GM12878 (cell line): ENCODE data around the gene PCNX4. TPM values are rescaled to one million over a fixed set of nuclear protein-coding genes. Genes with fewer than 3 reads are reported as not detected.

Experiments used
- ATAC-seq: fragments of 200-7000 bp; cut with Tn5 transposase; 3 replicates; pipeline ENCODE4 v1.9.1; 2020; ENCODE audit warnings: mild to moderate bottlenecking, moderate library complexity
- BruUV-seq: library from RNA; stranded (reverse); fragments of 400-500 nt; replicated peaks from 2 replicates; lab custom pipeline; 2021; lab: Mats Ljungman, UMichigan
- CTCF ChIA-PET: fragments of 300-600 bp; sonication (Branson Sonifier 250); formaldehyde crosslinking; extraction: SDS; loops from one replicate; lab custom pipeline; 2021; ENCODE audit warnings: inconsistent platforms; lab: Yijun Ruan, JAX
- POLR2A ChIA-PET: fragments of 350-600 bp; formaldehyde crosslinking; extraction: SDS; loops from one replicate; lab custom pipeline; 2021; ENCODE audit warnings: inconsistent platforms; lab: Charles Lee
- RAD21 ChIA-PET: fragments of 300-600 bp; sonication (Branson Sonifier 250); formaldehyde crosslinking; loops from one replicate; lab custom pipeline; 2023; ENCODE audit warnings: antibody characterized with exemption; ENCODE audit not compliant: unreplicated experiment; lab: Charles Lee
- SMC1A ChIA-PET: fragments of 300-600 bp; sonication (Branson Sonifier 250); formaldehyde crosslinking; loops from one replicate; lab custom pipeline; 2023; ENCODE audit not compliant: unreplicated experiment, uncharacterized antibody; lab: Charles Lee
- DNase-seq: peaks from one replicate; pipeline ENCODE4 v3.0.0-alpha.2; 2011; ENCODE audit warnings: low read depth, low spot score
- FAIRE-seq: peaks from 3 replicates; lab custom pipeline; 2011; peaks lifted over from hg19 to GRCh38; lab: Jason Lieb, UNC
- H2AFZ ChIP-seq: 2 replicates; pipeline ENCODE4 v1.6.0; 2011; ENCODE audit warnings: low read depth, low read length, control low read depth; ENCODE audit not compliant: control insufficient read depth
- H3K27ac ChIP-seq: 2 replicates; pipeline ENCODE4 v1.5.1; 2011; ENCODE audit warnings: control low read depth; ENCODE audit not compliant: control insufficient read depth, insufficient read depth
- H3K27me3 ChIP-seq, 2 experiments: replicated peaks in 1 of 2; 2 replicates each; pipeline versions ENCODE4 v1.6.0 to v1.6.1; 2011; ENCODE audit warnings: low read length in 1 of 2; ENCODE audit not compliant: control insufficient read depth in 2 of 2, insufficient read depth in 2 of 2
- H3K36me3 ChIP-seq, 2 experiments: 2 replicates each; pipeline ENCODE4 v1.5.1; 2011; ENCODE audit warnings: low read length in 1 of 2; ENCODE audit not compliant: control insufficient read depth in 2 of 2, insufficient read depth in 2 of 2
- H3K4me1 ChIP-seq: 2 replicates; pipeline ENCODE4 v1.6.1; 2011; ENCODE audit warnings: mild to moderate bottlenecking, low read length, moderate library complexity, mixed read lengths; ENCODE audit not compliant: control insufficient read depth, insufficient read depth
- H3K4me2 ChIP-seq: 2 replicates; pipeline ENCODE4 v1.6.0; 2011; ENCODE audit warnings: control low read depth; ENCODE audit not compliant: control insufficient read depth, insufficient read depth
- H3K4me3 ChIP-seq: fragments of 200-600 bp; sonication (generic); 2 replicates; pipeline ENCODE4 v1.5.1; 2016
- H3K79me2 ChIP-seq: 2 replicates; pipeline ENCODE4 v1.6.0; 2011; ENCODE audit warnings: low read length; ENCODE audit not compliant: control insufficient read depth, insufficient read depth
- H3K9ac ChIP-seq: 2 replicates; pipeline ENCODE4 v1.8.0; 2011; ENCODE audit warnings: low read length, control low read depth, mixed read lengths; ENCODE audit not compliant: control insufficient read depth, insufficient read depth
- H3K9me3 ChIP-seq: replicated peaks from 3 replicates; pipeline ENCODE4 v1.5.1; 2011; ENCODE audit warnings: mild to moderate bottlenecking, low read length; ENCODE audit not compliant: control insufficient read depth, insufficient read depth
- H4K20me1 ChIP-seq: 2 replicates; pipeline ENCODE4 v1.6.0; 2011; ENCODE audit not compliant: control insufficient read depth, insufficient read depth
- BHLHE40 ChIP-seq, 2 experiments: fragments of 450-650 bp in 1 of 2; IDR thresholded peaks; 2 replicates each; pipeline ENCODE4 v1.6.1; 2011 to 2017; ENCODE audit warnings: low read depth in 2 of 2, borderline replicate concordance in 1 of 2, improper control_type of control experiment in 1 of 2, low read length in 1 of 2, mild to moderate bottlenecking in 1 of 2
- CREB1 ChIP-seq: IDR thresholded peaks from 2 replicates; pipeline ENCODE4 v1.6.1; 2012; ENCODE audit warnings: low read depth, mild to moderate bottlenecking, inconsistent platforms
- CREM ChIP-seq: IDR thresholded peaks from 2 replicates; pipeline ENCODE4 v1.6.1; 2014; ENCODE audit warnings: antibody characterized with exemption, low read depth
- E2F4 ChIP-seq: IDR thresholded peaks from 2 replicates; pipeline ENCODE4 v1.6.1; 2012; ENCODE audit warnings: low read depth, low read length, improper control_type of control experiment
- EP300 ChIP-seq, 2 experiments: fragments of 150-350 bp in 1 of 2; IDR thresholded peaks; 2 replicates each; pipeline ENCODE4 v1.6.1; 2011 to 2012; ENCODE audit warnings: low read depth in 2 of 2, low read length in 2 of 2, borderline replicate concordance in 1 of 2, improper control_type of control experiment in 1 of 2, inconsistent platforms in 1 of 2; ENCODE audit not compliant: control insufficient read depth in 1 of 2
- IKZF2 ChIP-seq, 2 experiments: fragments of 450-650 bp; IDR thresholded peaks; 2 replicates each; pipeline ENCODE4 v1.6.1; 2017; ENCODE audit warnings: mild to moderate bottlenecking in 2 of 2, moderate library complexity in 2 of 2
- JUNB ChIP-seq: IDR thresholded peaks from 2 replicates; pipeline ENCODE4 v1.6.1; 2016; ENCODE audit warnings: antibody characterized with exemption, mild to moderate bottlenecking
- MEF2B ChIP-seq: fragments of 450-650 bp; IDR thresholded peaks from 2 replicates; pipeline ENCODE4 v1.6.1; 2018; ENCODE audit warnings: mild to moderate bottlenecking, moderate library complexity; ENCODE audit not compliant: partially characterized antibody, poor library complexity, severe bottlenecking
- MTA2 ChIP-seq: fragments of 450-650 bp; IDR thresholded peaks from 2 replicates; pipeline ENCODE4 v1.6.1; 2016; ENCODE audit warnings: low read depth, mild to moderate bottlenecking, moderate library complexity
- RAD21 ChIP-seq: IDR thresholded peaks from 2 replicates; pipeline ENCODE4 v1.6.1; 2011; ENCODE audit warnings: mild to moderate bottlenecking, low read depth, low read length, moderate library complexity; ENCODE audit not compliant: insufficient read depth
- SPI1 ChIP-seq: IDR thresholded peaks from 2 replicates; pipeline ENCODE4 v1.6.1; 2011; ENCODE audit warnings: low read depth, mild to moderate bottlenecking, low read length, moderate library complexity, borderline replicate concordance; ENCODE audit not compliant: insufficient read depth
- TARDBP ChIP-seq: IDR thresholded peaks from 2 replicates; pipeline ENCODE4 v1.6.1; 2016; ENCODE audit warnings: borderline replicate concordance
- WGBS: methylation state at CpG from one replicate; pipeline ENCODE4 v1.1.6; 2016; ENCODE audit warnings: low lambda C conversion rate; ENCODE audit not compliant: insufficient replicate concordance, insufficient coverage; ENCODE audit errors: missing lambda C conversion rate; 5-methylcytosine and 5-hydroxymethylcytosine counted together
- in situ Hi-C: fragments of 300-500 bp; cut with MboI; formaldehyde crosslinking; loops from 9 replicates; pipeline ENCODE4 v1.14.3; 2018; ENCODE audit warnings: mixed read lengths
- intact Hi-C: fragments of 100-400 bp; cut with micrococcal nuclease; formaldehyde crosslinking; loops from one replicate; pipeline ENCODE4 v1.14.2; 2022; ENCODE audit not compliant: unreplicated experiment
- polyA plus RNA-seq, 11 experiments: library from polyadenylated mRNA; depleted of rRNA in 4 of 11; unstranded in 6 of 11; stranded (reverse) in 5 of 11; fragments of >200 nt; fragmentation: Nextera tagmentation in 4 of 11; fragmentation: Illumina TruSeq in 1 of 11; extraction: Ambion mirVana in 4 of 11; extraction: Trizol in 1 of 11; gene quantifications; 1 replicate in 1 of 11; 2 replicates in 10 of 11; pipeline versions ENCODE4 v1.2.1 to v1.2.3, GENCODE V29; 2011 to 2016; ENCODE audit warnings: inconsistent platforms in 2 of 11, missing spikeins in 2 of 11, low read depth in 1 of 11
- total RNA-seq, 4 experiments: library from RNA; depleted of rRNA in 3 of 4; stranded (reverse); fragments of >200 nt in 3 of 4; fragmentation: Illumina TruSeq in 1 of 4; extraction: Trizol in 1 of 4; gene quantifications; 2 replicates each; pipeline versions ENCODE4 v1.2.1 to v1.2.3, GENCODE V29; 2013 to 2021

Gene PCNX4
- total and polyA plus RNA-seq, 10 of the 15 experiments (the other 5 are each of a cell fraction or from before 2014, with no cell fraction given) = 13.8 to 56.6 (median 39.4) TPM

GRCh38 chr14:60183138-60183537, 91.4 kb downstream of the PCNX4 start:
- TF ChIP-seq TARDBP (no peak), IKZF2 (IDR thresholded peaks at IDR 0.05) (peak in 1 of 2 experiments; percentile 27; a peak in 1 of 4 replicates), SPI1 (peak; percentile 76; the same call in 1 of the 2 replicates)
- in situ Hi-C loops = loop anchor here (5.0 kb wide), 1 partner anchor 216 kb away; no protein-coding TSS in a partner anchor
- no peak for FAIRE-seq
- H3K27ac ChIP-seq = peak overlapping the region; percentile 72; the same call in 1 of the 2 replicates
- 13% methylated on average over 3 of the region's 3 CpGs for WGBS
- ATAC-seq = peak; percentile 58
- intact Hi-C loops = loop anchor here (2.0 to 5.0 kb wide), 2 partner anchors 90 to 466 kb away; no protein-coding TSS in a partner anchor
- no peaks in the 10 kb centered on the region for H3K27me3 ChIP-seq
- POLR2A ChIA-PET = interaction anchor here (0.6 to 4.6 kb wide), 11 partner anchors 11 to 219 kb away, joined by 3 to 22 read pairs (median 3); partner anchors contain the start of genes DHRS7 and PPM1A
- H3K36me3 ChIP-seq = no peaks in the 10 kb centered on the region
- no TSS peak for BruUV-seq
- peak overlapping the region; percentile 83 for H3K4me2 ChIP-seq
- no peak overlapping the region; the same call in 1 of the 2 replicates for H3K9ac ChIP-seq
- SMC1A ChIA-PET = interaction anchor here (0.8 to 12.2 kb wide), 34 partner anchors 8 to 1058 kb away, joined by 3 to 199 read pairs (median 5); partner anchors contain the start of gene DHRS7
- H4K20me1 ChIP-seq = no peaks in the 10 kb centered on the region
- no peak overlapping the region for H3K4me3 ChIP-seq
- no peak for DNase-seq
- CTCF ChIA-PET = interaction anchor here (0.6 to 12.5 kb wide), 35 partner anchors 8 to 814 kb away, joined by 3 to 231 read pairs (median 7); partner anchors contain the start of genes DHRS7, PCNX4 and PPM1A
- H3K9me3 ChIP-seq = no peaks in the 10 kb centered on the region; the same call in none of the 3 replicates
- RAD21 ChIA-PET = interaction anchor here (1.0 to 11.0 kb wide), 35 partner anchors 11 to 699 kb away, joined by 3 to 153 read pairs (median 11); partner anchors contain the start of genes DHRS7, JKAMP, L3HYPDH and PCNX4
- H2AFZ ChIP-seq = peak overlapping the region; percentile 95
- peaks cover 11% of the 10 kb centered on the region for H3K4me1 ChIP-seq
- no peaks in the 10 kb centered on the region for H3K79me2 ChIP-seq

GRCh38 chr14:60183741-60184140, 92.0 kb downstream of the PCNX4 start:
- ChIA-PET SMC1A (interaction anchor here (0.7 to 12.2 kb wide), 43 partner anchors 8 to 1059 kb away, joined by 3 to 199 read pairs (median 5); partner anchors contain the start of genes DHRS7, PCNX4 and PPM1A), RAD21 (interaction anchor here (0.6 to 11.0 kb wide), 41 partner anchors 12 to 700 kb away, joined by 3 to 153 read pairs (median 7); partner anchors contain the start of genes DHRS7, JKAMP, L3HYPDH and PCNX4), CTCF (interaction anchor here (0.6 to 12.5 kb wide), 57 partner anchors 9 to 1055 kb away, joined by 3 to 231 read pairs (median 5); partner anchors contain the start of genes DHRS7, PCNX4 and PPM1A), POLR2A (interaction anchor here (0.6 to 4.6 kb wide), 11 partner anchors 16 to 220 kb away, joined by 3 to 22 read pairs (median 4); partner anchors contain the start of genes DHRS7 and PPM1A)
- Histone ChIP-seq H3K9ac (peak overlapping the region; percentile 66), H3K36me3 (no peaks in the 10 kb centered on the region), H3K4me2 (peak overlapping the region; percentile 83), H3K27ac (peak overlapping the region; percentile 72), H4K20me1 (no peaks in the 10 kb centered on the region), H3K79me2 (no peaks in the 10 kb centered on the region), H3K4me1 (peaks cover 11% of the 10 kb centered on the region), H2AFZ (peak overlapping the region; percentile 95), H3K9me3 (no peaks in the 10 kb centered on the region; the same call in 1 of the 3 replicates), H3K4me3 (peak overlapping the region; percentile 43; the same call in 1 of the 2 replicates), H3K27me3 (no peaks in the 10 kb centered on the region)
- intact Hi-C loops (loop anchor here (1.0 to 5.0 kb wide), 5 partner anchors 91 to 551 kb away; no protein-coding TSS in a partner anchor), in situ Hi-C loops (loop anchor here (5.0 kb wide), 1 partner anchor 216 kb away; no protein-coding TSS in a partner anchor)
- no peak for DNase-seq
- FAIRE-seq = peak; percentile 59
- BruUV-seq = no TSS peak
- peak; percentile 70 for ATAC-seq
- 0% methylated on average over 1 of the region's 1 CpG for WGBS
- TF ChIP-seq IKZF2 (IDR thresholded peaks at IDR 0.05) (peak in 1 of 2 experiments; percentile 8; a peak in 2 of 4 replicates), MTA2 (no peak), RAD21 (peak; percentile 39; the same call in 1 of the 2 replicates), MEF2B (peak; percentile 2), CREB1 (peak; percentile 70), CREM (0 out of 2 replicates have a peak, but pooled peaks have one; percentile 27), JUNB (0 out of 2 replicates have a peak, but pooled peaks have one; percentile 10), EP300 (IDR thresholded peaks at IDR 0.05; ENCODE audit: borderline replicate concordance in 1 of 2, control insufficient read depth in 1 of 2, low read depth in 2 of 2, low read length in 2 of 2) (no peak), E2F4 (no peak), BHLHE40 (IDR thresholded peaks at IDR 0.05; ENCODE audit: borderline replicate concordance in 1 of 2, low read depth in 2 of 2, low read length in 1 of 2) (no peak)
